ENCODE data around the gene WNT7B.

Gene WNT7B

GRCh38 chr22:45931042-45931441, 45.9 kb downstream of the WNT7B start:
- H3K27ac ChIP-seq: no peak overlapping the region
- TF ChIP-seq CTCF (IDR thresholded peaks at IDR 0.05): no peak
- TF ChIP-seq ZFX (IDR thresholded peaks at IDR 0.05; ENCODE audit: borderline replicate concordance): no peak

- TF ChIP-seq CTCF (IDR thresholded peaks at IDR 0.05): no peak
- TF ChIP-seq ZFX (IDR thresholded peaks at IDR 0.05; ENCODE audit: borderline replicate concordance): no peak
- H3K27ac ChIP-seq: no peak overlapping the region
These were observed 46.6 kb downstream of the WNT7B start for GRCh38 chr22:45930324-45930723.

- TF ChIP-seq ZFX (IDR thresholded peaks at IDR 0.05; ENCODE audit: borderline replicate concordance) (no peak), CTCF (IDR thresholded peaks at IDR 0.05) (no peak)
- no peak overlapping the region for H3K27ac ChIP-seq
These were observed 47.3 kb downstream of the WNT7B start for GRCh38 chr22:45929649-45930048.

GRCh38 chr22:45928726-45929368, 48.1 kb downstream of the WNT7B start:
- H3K27ac ChIP-seq: no peak overlapping the region
- TF ChIP-seq ZFX (IDR thresholded peaks at IDR 0.05; ENCODE audit: borderline replicate concordance) (no peak), CTCF (IDR thresholded peaks at IDR 0.05) (no peak)

- TF ChIP-seq ZFX (IDR thresholded peaks at IDR 0.05; ENCODE audit: borderline replicate concordance): no peak
- TF ChIP-seq CTCF (IDR thresholded peaks at IDR 0.05): no peak
These were observed 49.9 kb downstream of the WNT7B start for GRCh38 chr22:45927059-45927458.

GRCh38 chr22:45926433-45926832, 50.5 kb downstream of the WNT7B start:
- no peak for TF ChIP-seq CTCF (IDR thresholded peaks at IDR 0.05)
- TF ChIP-seq ZFX (IDR thresholded peaks at IDR 0.05; ENCODE audit: borderline replicate concordance): no peak

More at GRCh38 chr22:45927059-45927458, 49.9 kb downstream of the WNT7B start:
- no peak overlapping the region for H3K27ac ChIP-seq

GRCh38 chr22:45925811-45926351, 51.1 kb downstream of the WNT7B start:
- TF ChIP-seq ZFX (IDR thresholded peaks at IDR 0.05; ENCODE audit: borderline replicate concordance) (no peak), CTCF (IDR thresholded peaks at IDR 0.05) (no peak)
- H3K27ac ChIP-seq: no peak overlapping the region

More at GRCh38 chr22:45926433-45926832, 50.5 kb downstream of the WNT7B start:
- no peak overlapping the region for H3K27ac ChIP-seq
